AG04449 (cell line): ENCODE measurements around the gene SLC6A13.
A peak's percentile ranks its signal among the peaks of the same experiment; 100 is the strongest.

Experiments used
- CTCF ChIA-PET: fragments of 350-600 bp; formaldehyde crosslinking; extraction: SDS; loops from one replicate; lab custom pipeline; 2021; ENCODE audit warnings: antibody characterized with exemption; lab: Yijun Ruan, JAX
- POLR2A ChIA-PET: fragments of 400-600, 350-600 bp; formaldehyde crosslinking; extraction: SDS; loops from one replicate; lab custom pipeline; 2020; ENCODE audit warnings: antibody characterized with exemption, inconsistent platforms; lab: Yijun Ruan, JAX
- DNase-seq: peaks from one replicate; pipeline ENCODE4 v3.0.0-alpha.2; 2010; ENCODE audit warnings: low read depth, low spot score
- H3K4me3 ChIP-seq: 2 replicates; pipeline ENCODE4 v1.5.1; 2011; ENCODE audit warnings: low read depth, mild to moderate bottlenecking, control low read depth, low read length
- TF ChIP-seq, protein P1 (sequence below): IDR thresholded peaks from one replicate; pipeline ENCODE4 v1.5.1; 2011; ENCODE audit warnings: mild to moderate bottlenecking, moderate library complexity, low read length, control low read depth, inconsistent platforms; ENCODE audit not compliant: insufficient read depth; ENCODE audit errors: missing control alignments

The SLC6A13 gene

GRCh38 chr12:182381-182892 is 80.2 kb downstream of the SLC6A13 start:
- CTCF ChIA-PET: no interaction called here
- peak; percentile 21 for DNase-seq
- POLR2A ChIA-PET: no interaction called here
- no peak overlapping the region for H3K4me3 ChIP-seq
- TF ChIP-seq, protein P1, sequence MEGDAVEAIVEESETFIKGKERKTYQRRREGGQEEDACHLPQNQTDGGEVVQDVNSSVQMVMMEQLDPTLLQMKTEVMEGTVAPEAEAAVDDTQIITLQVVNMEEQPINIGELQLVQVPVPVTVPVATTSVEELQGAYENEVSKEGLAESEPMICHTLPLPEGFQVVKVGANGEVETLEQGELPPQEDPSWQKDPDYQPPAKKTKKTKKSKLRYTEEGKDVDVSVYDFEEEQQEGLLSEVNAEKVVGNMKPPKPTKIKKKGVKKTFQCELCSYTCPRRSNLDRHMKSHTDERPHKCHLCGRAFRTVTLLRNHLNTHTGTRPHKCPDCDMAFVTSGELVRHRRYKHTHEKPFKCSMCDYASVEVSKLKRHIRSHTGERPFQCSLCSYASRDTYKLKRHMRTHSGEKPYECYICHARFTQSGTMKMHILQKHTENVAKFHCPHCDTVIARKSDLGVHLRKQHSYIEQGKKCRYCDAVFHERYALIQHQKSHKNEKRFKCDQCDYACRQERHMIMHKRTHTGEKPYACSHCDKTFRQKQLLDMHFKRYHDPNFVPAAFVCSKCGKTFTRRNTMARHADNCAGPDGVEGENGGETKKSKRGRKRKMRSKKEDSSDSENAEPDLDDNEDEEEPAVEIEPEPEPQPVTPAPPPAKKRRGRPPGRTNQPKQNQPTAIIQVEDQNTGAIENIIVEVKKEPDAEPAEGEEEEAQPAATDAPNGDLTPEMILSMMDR: no peak

DNA sequence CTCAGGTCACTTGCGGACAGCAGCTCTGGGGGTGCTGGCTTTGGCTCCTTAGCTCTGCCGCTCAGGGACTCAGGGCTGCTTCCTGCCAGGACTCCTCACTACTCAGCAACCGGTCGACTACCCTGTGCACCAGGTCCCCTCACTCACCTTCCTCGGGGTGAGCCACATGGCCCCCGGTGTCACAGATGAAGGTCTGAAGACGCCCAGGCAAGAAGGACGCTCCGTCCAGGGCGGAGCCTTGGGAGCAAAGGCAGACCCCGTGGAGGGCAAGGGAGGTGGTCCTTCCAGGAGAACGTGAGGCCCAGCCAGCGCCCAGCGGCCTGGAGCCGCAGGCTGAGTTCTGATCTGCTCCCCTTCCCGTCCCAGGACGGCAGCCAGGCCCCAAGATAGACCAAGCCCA is 80.7 kb downstream of the SLC6A13 start:
- TF ChIP-seq, protein P1: no peak
- DNase-seq: no peak
- H3K4me3 ChIP-seq: no peak overlapping the region
- POLR2A ChIA-PET: no interaction called here
- CTCF ChIA-PET: no interaction called here

GRCh38 chr12:180445-180844 is 82.2 kb downstream of the SLC6A13 start:
- DNase-seq: no peak
- ChIA-PET CTCF (interaction anchor here (1.4 to 6.8 kb wide), 2 partner anchors 8 to 10 kb away, joined by 3 to 44 read pairs; no protein-coding TSS in a partner anchor), POLR2A (no interaction called here)
- H3K4me3 ChIP-seq: no peak overlapping the region
- TF ChIP-seq, protein P1: no peak

DNA sequence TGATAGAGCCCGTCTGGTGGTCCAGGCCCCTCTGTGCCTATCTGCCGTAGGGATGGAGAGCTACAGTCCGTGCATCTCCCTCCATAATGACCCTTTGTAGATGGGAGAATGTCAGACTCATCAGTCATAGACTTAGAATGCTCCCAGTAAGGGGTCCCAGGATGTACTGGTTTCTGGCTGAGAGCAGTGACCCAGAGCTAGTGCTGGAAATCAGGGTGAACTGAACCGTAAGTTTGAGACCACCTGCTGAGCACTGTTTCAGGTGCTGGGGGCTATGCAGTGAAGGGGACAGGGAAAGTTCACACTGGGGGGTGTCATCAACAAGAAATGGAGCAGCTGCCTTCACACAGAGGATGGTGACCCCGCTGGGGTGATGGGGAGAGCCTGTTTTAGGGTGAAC is 82.8 kb downstream of the SLC6A13 start:
- TF ChIP-seq, protein P1: no peak
- POLR2A ChIA-PET: no interaction called here
- CTCF ChIA-PET: interaction anchor here (1.1 to 6.8 kb wide), 3 partner anchors 9 to 26 kb away, joined by 3 to 44 read pairs (median 3); no protein-coding TSS in a partner anchor
- H3K4me3 ChIP-seq: no peak overlapping the region
- DNase-seq: no peak

DNA sequence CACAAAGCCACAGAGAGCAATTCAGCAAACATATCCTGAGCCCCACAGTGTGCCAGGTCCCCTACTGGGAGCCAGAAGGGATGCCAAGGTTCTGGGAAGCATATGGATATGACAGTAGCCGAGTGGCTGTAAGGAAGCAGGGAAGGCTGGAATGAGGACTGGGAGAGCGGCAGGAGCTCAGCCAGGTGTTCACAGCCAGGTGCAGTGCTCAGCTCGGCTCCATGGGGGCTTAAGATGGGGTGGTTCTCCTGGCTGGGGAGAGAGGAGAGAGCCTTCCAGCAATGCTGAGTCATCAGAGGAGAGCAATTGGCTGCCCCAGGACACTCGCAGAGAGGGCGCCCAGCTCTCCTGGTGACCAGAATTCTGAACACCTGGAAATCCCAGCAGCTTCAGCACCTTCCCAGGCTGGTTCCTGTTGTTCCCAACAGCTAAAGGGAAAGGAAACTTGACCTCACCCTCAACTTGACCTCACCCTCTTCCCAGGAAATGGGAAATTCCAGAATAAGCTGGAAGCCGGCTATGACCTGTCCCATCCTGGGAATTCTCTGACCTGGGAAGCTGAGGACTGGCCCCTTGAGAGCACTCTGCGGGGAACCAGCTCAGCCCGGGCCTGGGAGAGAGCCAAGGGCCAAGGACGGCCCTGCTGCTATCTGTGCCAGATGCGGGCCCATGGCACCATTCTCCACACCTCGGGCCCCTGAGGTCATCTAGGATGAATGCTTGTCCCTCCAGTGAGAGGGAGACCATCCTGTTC is 83.3 kb downstream of the SLC6A13 start:
- H3K4me3 ChIP-seq: no peak overlapping the region
- ChIA-PET CTCF (interaction anchor here (1.1 to 6.8 kb wide), 3 partner anchors 10 to 25 kb away, joined by 3 to 44 read pairs (median 3); no protein-coding TSS in a partner anchor), POLR2A (no interaction called here)
- TF ChIP-seq, protein P1: no peak
- DNase-seq: no peak

- POLR2A ChIA-PET: no interaction called here
- no peak for DNase-seq
- no peak overlapping the region for H3K4me3 ChIP-seq
- CTCF ChIA-PET: interaction anchor here (6.8 kb wide), 1 partner anchor 10 kb away, joined by 44 read pairs; no protein-coding TSS in a partner anchor
- TF ChIP-seq, protein P1: no peak
These were observed 83.9 kb downstream of the SLC6A13 start for GRCh38 chr12:178829-179109.
